Limb (tissue), 2 donors: ENCODE measurements around the gene MEF2D.

Experiments
- DNase-seq, 2 donors: peaks; one replicate each; pipeline ENCODE4 v3.0.0-alpha.2; 2016; ENCODE audit errors: extremely low spot score in 2 of 2

MEF2D gene

DNA sequence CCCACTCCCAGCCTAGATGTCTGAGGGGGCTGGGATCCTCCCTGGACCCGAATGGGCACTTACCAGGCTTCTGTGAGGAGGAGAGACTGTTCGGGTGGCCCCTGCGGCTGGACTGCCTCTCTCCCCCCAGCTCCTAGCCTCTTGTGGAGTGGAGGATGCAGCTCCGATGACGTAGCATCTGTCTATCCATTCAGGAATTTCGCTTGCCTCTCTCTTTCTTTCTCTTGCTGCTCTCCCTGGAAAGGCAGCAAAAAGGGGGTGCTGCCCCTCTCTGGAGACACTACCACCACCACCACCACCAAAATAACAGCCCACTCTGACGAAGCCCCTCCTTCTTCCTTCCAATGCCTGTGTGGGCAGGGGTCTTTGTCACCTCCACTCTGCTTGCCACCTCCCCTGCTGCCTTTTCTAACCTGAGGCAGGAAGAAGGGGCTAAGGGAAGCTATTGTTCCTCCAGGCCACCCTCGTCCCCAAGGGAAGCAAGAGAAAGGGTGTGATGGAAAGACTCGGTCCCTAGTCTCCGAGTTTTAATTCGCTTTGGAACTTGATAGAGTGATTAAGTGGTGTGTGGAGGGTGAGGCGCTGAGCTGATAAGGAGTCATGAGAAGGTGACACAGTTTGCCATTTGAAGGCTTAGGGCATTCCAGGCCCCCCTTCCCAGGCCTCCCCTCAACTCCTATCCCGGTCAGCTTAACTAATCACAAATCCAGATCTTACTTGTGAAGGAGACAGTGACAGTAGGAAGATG, 71.1 kb downstream of the MEF2D start:
- DNase-seq = peak in 1 of 2 donors; percentile 66

DNA sequence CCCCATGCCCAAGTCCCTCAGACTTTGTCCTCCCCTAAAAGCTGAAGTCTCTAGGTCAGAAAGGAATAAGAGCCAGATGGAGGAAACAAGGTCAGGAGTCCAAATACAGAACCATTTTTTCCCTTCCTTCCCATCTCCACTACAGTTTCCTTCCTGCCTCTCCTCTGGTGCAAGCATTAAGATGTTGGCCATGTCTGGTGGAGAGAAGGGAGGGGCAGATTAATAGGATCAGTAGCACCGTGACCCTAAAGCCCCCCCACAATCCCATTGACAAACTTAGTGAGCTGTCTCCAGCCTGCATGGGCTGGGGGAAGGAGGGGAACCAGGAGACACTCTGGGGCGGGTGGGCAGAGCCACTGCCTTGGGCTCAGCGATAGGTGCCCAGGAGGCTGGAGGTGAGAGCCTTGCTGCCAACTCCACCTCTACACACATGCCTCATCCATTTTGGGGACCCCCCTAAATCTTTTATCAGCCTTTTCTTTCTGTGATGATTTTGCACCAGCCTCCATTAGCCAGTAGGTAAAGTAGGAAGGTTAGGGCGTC, 71.8 kb downstream of the MEF2D start:
- no peak for DNase-seq

DNA sequence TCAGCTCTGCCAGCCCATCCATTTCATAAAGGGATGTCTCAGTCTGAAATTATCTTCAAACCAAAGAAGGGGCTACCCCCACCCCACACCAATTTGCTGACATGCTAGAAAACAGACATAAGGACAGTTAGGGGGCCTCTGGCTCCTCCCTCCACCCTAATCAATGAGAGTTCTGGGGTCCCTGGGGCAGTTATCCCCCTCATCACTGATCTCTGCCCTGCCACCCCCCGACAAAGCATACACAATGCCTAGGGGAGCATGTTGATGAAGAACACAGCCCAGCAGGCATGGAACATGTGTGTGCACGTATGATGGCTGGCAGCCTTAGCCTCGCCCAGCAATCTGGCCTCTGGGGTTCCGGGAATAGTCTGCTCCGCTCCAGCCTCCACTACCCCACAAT, 72.6 kb downstream of the MEF2D start:
- DNase-seq = no peak

DNA sequence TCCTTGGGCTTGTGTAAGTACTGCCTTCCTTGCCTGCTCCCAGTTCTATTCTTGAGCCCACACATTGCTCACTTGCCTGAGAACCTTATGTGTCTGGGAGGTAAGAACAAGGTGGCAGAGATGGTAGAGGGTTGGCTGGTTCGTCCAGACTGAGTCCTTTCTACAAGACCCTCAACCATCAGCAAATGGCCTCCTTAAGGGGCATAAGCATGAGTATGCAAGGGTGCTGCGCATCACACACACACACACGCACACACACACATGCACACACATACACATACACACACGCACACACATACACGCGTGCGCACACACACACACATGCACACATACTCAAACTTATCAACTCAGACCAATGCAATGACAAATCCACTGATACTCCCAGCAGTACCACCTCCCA, 74.6 kb downstream of the MEF2D start:
- DNase-seq = no peak

DNA sequence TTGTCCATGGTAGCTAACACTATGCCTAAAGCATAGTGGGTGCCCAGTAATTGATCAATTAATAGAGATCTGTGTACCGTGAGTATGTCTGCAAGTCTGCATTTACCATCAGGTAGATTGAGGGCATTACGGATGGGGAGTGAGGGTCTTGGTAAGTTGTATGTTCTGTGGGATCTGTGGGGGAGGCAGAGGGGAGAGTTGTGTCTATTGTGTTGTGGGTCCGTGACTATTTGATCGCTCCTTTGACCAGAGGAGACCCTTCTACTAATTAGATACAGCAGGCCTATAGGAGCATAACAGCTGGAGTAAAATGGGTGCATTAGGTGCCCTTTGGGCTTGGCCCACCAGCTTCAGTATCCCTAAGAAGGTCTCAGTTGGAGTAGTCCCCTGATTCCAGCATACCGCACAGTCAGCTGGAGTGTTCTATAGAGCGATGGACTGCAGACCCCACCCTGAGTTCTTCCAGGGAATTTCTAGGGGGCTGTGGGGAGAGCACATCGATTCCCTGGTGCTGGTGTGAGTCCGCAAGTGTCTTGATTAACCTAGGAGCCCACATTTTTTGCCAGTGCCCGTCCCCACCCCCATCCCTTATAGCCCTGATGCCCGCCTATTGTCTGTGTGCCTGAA, 75.7 kb downstream of the MEF2D start:
- DNase-seq = no peak

DNA sequence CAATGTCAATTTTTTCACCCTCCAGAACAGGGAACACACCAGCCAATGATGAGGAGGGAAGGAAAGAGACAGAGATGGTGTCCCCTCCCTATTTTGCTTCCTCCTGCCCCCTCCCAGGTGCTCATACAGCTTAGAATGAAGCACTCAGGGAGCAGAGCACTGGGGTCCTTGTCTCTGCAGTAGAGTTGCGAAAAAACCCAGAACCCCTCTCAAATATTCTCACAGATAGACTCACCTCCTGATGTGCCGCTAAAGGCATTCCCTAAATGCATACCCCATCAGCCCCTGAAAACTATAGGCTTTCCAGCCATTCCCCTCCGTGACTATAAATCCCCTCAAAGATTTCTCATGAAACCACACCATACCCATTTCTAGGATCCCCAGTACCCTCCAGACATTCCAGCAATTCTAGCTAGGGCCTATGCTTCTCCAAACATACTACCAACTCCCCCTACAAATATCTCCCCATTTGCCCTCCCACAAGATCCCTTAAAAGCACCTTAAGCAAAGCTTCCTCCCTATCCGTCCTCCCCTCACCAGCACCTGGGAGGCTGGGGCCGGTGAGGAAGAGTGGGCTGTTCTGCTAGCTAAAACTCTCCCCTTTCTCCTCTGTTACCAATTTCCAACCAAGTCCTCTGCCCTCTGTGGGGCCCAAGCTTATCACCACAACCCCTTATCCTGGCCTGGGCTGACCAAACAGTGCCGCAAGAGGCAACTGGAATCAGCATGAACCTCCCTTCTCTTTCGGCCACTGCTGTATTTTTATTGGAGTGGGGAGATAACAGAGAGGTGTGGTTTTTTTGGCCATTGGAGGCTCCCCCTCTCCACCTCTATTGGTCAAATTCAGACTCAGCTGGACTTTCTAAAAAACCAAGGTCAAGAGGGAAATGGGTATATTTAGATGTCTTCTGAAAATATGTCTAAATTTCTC, 76.9 kb downstream of the MEF2D start:
- DNase-seq = no peak

DNA sequence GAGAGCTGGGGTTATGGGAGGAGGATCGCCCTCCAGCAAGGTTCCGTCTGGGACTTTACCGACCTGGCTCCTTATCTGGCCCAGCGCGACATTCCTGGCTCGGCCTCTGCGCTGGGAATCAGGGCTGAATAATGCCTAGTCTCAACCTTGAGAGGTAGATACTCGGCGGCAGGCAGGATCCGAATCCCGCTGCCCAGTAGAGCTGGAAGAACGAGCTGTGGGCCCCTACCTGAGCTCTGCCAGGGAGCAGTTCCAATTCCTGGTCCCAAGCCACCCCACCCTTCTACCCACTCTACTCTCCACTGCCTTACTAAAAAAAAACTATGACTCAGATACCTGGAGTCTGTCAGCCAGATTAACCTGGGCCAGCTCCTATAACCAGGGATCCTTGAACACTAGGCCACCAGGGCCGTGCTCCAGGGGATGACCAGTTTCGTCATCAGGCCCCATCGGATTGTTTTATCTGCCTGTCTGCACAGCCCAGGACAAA, 77.9 kb downstream of the MEF2D start:
- peak in 1 of 2 donors; percentile 31 for DNase-seq

DNA sequence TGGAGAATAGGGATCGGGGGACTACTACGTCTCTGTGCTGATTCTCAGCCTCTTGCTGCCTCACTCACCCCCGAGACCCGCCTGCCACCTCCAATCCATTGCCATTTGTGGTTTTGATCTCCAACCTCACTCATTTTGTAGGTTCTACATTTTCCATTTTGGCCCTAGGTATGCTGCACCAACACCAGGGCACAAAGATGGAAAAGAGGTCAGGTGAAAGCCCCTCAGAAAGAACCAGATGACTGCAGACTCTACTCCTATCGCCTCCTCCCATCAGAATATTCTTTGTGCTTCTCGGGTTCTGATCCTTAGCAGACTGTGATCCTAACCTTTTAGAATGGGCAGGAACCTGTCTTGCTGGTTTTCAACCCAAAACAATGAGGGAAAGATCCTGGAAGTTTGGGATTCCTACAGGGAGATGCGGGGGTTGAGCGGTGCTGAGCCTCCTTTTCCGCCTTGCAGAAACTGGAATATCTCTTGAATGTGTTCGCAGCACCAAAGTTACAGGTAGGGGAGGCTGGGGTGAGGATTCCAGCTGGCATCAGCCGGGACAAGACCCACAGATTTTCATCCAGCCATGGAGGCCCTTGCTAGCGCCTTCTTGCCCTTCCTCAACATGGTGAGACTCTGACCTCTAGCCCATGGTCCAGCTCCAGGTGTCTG, 78.5 kb downstream of the MEF2D start:
- peak in 1 of 2 donors; percentile 32 for DNase-seq

DNA sequence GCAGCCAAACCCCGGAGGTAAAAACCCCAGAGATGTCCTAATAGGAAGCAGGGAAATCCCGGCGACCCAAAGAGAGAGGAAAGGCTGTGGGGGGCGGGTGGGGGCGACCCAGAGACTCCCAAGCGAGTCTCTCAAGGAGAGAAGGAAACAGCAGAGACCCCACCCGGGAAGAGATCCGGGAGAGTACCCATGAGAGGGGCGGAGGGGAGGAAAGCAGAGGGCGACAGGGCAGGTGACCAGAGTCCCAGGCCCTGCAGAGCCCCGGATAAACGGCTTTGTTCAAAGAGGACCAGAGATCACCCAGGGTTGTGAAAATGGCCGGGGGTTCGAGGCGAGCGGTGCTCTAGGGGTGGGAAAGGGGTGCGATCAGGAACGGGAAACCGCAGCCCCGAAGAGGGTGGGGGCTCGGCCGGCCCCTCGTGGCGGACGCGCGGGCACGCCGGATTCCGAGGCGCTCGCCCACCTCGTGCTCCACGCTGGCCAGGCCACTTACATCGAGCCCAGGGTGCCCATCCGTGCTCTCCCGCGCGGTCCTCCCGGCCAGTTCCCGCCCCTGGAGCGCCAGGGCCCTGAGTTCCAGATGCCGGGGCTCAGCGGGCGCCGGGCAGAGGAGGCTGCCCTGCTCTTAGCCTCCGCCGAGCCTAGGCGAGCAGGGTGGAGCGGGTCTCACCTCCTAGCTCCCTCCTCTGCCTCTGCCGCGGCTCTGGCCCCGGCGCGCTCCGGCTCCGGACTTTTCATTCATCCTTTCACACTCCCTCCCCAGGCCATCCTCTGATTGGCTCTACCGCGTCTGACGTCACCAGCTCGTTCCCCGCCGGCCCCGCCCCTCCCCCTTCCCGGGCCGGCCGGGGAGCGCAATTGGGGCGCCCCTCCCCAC, 79.3 kb downstream of the MEF2D start:
- DNase-seq = peak; percentile 68 to 86

DNA sequence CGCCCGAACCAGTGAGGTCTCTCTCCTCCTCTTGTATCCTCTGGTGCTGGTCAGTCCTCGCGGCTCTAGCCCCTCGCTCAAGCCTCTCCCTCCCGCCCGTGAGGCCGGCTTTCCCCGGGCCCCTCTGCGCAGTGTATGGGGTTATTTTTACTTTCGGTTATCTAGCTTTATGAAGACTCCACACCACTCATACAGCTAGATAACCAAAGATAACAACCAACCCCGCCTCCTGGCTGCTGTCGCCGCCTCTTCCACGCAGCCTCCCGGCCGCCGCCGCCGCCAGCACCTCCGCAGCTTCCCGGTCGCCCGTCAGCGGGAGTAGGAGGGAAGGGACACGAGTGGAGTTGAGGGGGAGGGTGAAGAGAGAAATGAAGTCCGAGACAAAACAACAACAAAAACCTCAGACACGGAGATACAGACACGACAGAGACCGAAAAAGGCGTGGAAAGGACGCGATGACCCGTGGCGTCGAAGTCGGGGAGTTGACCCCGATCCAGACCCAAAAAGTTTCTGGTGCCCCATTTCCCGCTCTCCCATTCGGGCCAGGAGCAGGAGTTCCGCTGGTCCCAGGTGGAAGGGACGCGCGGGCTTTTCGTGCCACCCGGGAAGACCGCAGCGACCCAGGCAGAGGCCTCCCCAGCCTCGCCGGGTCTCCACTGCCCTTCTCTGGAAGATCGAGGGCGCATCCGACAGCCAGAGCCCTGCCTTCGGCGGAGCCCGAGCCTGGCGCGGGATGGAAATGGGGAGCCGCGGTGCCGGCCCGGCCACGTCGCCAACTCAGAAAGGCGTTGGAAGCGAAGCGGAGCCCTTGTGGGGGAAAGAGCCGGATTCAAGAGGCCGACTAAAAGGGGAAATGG, 80.1 kb downstream of the MEF2D start:
- DNase-seq = peak in 1 of 2 donors; percentile 45

DNA sequence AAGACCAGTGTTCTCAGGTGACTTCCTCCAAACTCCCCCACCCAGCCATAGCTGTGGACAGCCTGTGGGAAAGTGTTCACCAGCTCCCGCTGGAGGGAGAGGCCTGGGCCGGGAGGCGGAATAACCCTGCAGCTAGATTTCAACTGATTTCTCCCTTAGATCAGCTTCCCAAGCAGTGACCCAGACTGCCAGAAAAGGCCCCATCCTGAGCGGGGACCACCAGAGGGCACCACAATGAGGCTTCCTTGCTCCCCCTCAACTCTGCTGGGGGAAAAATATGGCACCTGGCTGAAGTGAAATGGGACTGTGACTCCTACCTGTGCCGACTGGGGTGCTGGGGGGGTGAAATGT, 80.7 kb downstream of the MEF2D start:
- DNase-seq = peak in 1 of 2 donors; percentile 50

DNA sequence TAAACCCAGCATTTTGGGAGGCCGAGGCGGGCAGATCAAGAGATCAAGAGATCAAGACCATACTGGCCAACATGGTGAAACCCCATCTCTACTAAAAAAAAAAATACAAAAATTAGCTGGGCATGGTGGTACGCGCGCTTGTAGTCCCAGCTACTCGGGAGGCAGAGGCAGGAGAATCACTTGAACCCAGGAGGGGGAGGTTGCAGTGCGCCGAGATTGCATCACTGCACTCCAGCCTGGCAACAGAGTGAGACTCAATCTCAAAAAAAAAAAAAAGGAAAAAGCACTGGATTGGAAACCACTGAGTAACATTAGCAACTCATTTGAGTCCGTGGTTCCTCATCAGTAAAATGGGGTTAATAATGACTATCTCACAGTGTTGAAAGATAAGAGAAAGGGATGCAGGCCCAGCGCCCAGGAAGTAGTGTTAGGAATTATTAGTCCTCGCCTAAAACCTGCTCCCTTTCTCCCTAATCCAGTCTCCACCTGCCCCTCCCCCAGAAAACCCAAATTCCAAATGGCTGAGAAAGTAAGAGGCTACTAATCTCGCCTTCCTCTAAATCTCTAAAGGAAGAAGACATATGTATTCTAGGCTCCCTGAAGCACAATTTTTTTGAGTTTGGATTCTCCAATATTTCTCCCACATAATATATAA, 82.0 kb downstream of the MEF2D start:
- no peak for DNase-seq

DNA sequence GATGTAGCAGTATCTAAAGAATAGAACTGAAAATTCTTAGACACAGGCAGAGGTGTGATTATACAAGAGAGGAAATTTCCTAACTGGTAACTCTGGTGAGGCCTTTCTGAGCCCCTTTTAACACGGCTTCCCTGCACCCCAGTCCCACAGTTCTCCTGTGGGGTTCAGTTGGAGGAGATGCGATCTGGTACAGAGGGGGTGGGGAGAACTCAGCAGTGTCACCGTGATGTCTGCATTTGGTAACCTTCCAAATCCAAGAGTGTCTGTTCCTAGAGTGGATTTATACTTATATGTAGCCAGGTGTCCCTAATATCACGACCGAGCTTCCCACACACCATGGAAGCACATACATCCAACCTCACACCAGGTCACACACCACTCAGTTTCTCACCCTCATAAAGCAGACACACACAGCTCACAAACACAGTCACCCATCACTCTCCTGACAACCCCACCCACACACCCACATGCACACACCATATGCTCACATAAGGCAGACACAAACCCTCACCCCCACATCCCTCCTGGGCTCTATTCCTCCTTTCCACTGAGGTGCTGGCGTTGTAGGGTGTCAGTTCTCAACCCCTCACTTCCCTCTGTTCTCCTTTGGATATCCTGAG, 83.1 kb downstream of the MEF2D start:
- no peak for DNase-seq

DNA sequence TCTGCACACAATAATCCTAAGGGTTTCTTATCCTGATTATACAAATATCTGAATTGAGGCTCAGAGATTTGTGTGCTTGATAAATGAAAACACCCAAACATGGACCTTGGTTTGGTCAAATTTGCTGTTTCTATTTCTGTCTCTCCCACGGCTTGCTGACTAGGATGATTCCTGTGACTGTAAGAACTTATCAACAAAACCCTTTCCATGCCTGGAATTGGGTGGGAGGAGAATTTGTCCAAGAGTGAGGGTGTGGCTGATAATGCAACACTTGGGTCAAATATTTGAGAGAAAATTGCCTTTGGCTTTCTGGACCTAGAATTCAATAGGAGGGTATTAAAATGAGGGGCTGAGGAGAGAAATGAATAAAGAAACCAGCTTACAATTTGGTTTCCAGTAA, 83.6 kb downstream of the MEF2D start:
- no peak for DNase-seq

DNA sequence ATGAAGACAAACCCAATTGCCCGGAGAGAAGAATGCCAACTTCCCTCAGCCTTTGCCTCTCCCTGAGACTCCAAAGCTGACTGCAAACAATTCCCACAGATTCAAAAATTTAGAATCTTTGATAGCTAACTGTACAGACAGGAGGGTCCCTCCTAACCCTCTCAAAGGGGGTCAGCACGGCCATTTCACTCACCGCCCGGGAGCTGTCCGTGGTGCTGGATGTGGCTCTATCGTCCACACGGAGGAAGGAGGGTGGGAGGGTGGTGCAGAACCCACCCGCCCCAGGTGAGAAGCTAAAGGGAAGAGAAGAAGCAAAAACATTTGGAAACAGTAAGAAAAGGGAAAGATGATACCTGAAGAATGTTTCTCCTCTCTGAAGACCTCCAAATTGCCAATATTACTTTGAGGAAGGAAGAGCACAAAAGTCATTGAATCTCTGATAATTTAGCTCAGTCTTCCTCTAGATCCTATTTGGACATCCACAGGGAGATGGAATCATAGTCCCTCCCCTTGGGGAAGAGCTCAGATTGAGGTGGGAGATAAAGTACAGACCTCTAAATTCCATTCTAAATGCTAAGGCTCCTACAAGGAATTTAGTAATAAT, 86.0 kb downstream of the MEF2D start:
- peak in 1 of 2 donors; percentile 58 for DNase-seq
